Mucosa of stomach (tissue), 1 donor: ENCODE data around the gene NRK.
"Not testable (repeated sequence)": the region's sequence is repeated elsewhere in the genome, so short reads cannot be mapped to it uniquely, and the experiment has no call there.

Experiments used
- H3K27me3 ChIP-seq: one replicate; pipeline ENCODE4 v1.7.0; 2013; ENCODE audit warnings: mild to moderate bottlenecking, low read length; ENCODE audit not compliant: control insufficient read depth, insufficient read depth
- H3K36me3 ChIP-seq: one replicate; pipeline ENCODE4 v1.7.0; 2013; ENCODE audit warnings: low read length; ENCODE audit not compliant: control insufficient read depth, insufficient read depth
- H3K4me1 ChIP-seq: one replicate; pipeline ENCODE4 v1.7.0; 2013; ENCODE audit warnings: mild to moderate bottlenecking, low read length; ENCODE audit not compliant: control insufficient read depth, insufficient read depth
- H3K4me3 ChIP-seq: one replicate; pipeline ENCODE4 v1.7.0; 2013; ENCODE audit warnings: low read length
- H3K9ac ChIP-seq: one replicate; pipeline ENCODE4 v1.7.0; 2013; ENCODE audit warnings: mild to moderate bottlenecking, low read length, moderate library complexity
- H3K9me3 ChIP-seq: one replicate; pipeline ENCODE4 v1.7.0; 2013; ENCODE audit warnings: mild to moderate bottlenecking, low read length, moderate library complexity; ENCODE audit not compliant: control insufficient read depth
- donor health status: Pancreatic carcinoma.

The NRK gene

GRCh38 chrX:105822138-105823091, at the start of gene NRK:
NRK (plus strand) TSS chrX:105822539; CDS start chrX:105822846, 307 bp downstream.
- H3K36me3 ChIP-seq = no peaks in the 10 kb centered on the region
- H3K4me3 ChIP-seq = no peak within 1 kb of the TSS
- H3K9me3 ChIP-seq = no peaks in the 10 kb centered on the region
- H3K4me1 ChIP-seq = no peaks in the 10 kb centered on the region
- no peak within 1 kb of the TSS for H3K9ac ChIP-seq
- peaks cover 3% of the 10 kb centered on the region for H3K27me3 ChIP-seq

- Histone ChIP-seq H3K4me3 (no peak overlapping the region), H3K9ac (no peak overlapping the region), H3K27me3 (no peaks in the 10 kb centered on the region), H3K36me3 (no peaks in the 10 kb centered on the region), H3K4me1 (no peaks in the 10 kb centered on the region), H3K9me3 (no peaks in the 10 kb centered on the region)
Observed at GRCh38 chrX:105773801-105774200, 48.5 kb upstream of the NRK start.

- H3K9ac ChIP-seq = no peak overlapping the region
- no peaks in the 10 kb centered on the region for H3K4me1 ChIP-seq
- H3K36me3 ChIP-seq = no peaks in the 10 kb centered on the region
- no peaks in the 10 kb centered on the region for H3K9me3 ChIP-seq
- H3K27me3 ChIP-seq = no peaks in the 10 kb centered on the region
- no peak overlapping the region for H3K4me3 ChIP-seq
Observed at GRCh38 chrX:105775679-105776078, 46.7 kb upstream of the NRK start.

- no peaks in the 10 kb centered on the region for H3K9me3 ChIP-seq
- no peak overlapping the region for H3K9ac ChIP-seq
- H3K4me3 ChIP-seq = no peak overlapping the region
- H3K27me3 ChIP-seq = no peaks in the 10 kb centered on the region
- no peaks in the 10 kb centered on the region for H3K36me3 ChIP-seq
- H3K4me1 ChIP-seq = no peaks in the 10 kb centered on the region
Observed at GRCh38 chrX:105781804-105782203, 40.5 kb upstream of the NRK start.

GRCh38 chrX:105796877-105797276, 25.5 kb upstream of the NRK start:
- H3K27me3 ChIP-seq, H3K9ac ChIP-seq, H3K36me3 ChIP-seq, H3K4me1 ChIP-seq, H3K4me3 ChIP-seq, H3K9me3 ChIP-seq: not testable (repeated sequence)

- Histone ChIP-seq H3K9ac (no peak overlapping the region), H3K36me3 (no peaks in the 10 kb centered on the region), H3K4me3 (no peak overlapping the region), H3K4me1 (no peaks in the 10 kb centered on the region), H3K9me3 (no peaks in the 10 kb centered on the region), H3K27me3 (no peaks in the 10 kb centered on the region)
Observed at GRCh38 chrX:105803891-105804290, 18.4 kb upstream of the NRK start.

- H3K4me3 ChIP-seq, H3K9ac ChIP-seq, H3K9me3 ChIP-seq, H3K4me1 ChIP-seq, H3K27me3 ChIP-seq, H3K36me3 ChIP-seq: not testable (repeated sequence)
Observed at GRCh38 chrX:105805655-105806054, 16.7 kb upstream of the NRK start.

- no peaks in the 10 kb centered on the region for H3K9me3 ChIP-seq
- H3K4me3 ChIP-seq = no peak overlapping the region
- H3K27me3 ChIP-seq = no peaks in the 10 kb centered on the region
- H3K9ac ChIP-seq = no peak overlapping the region
- no peaks in the 10 kb centered on the region for H3K36me3 ChIP-seq
- no peaks in the 10 kb centered on the region for H3K4me1 ChIP-seq
Observed at GRCh38 chrX:105816517-105816916, 5.8 kb upstream of the NRK start.

GRCh38 chrX:105820247-105820646, 2.1 kb upstream of the NRK start:
- Histone ChIP-seq H3K4me3 (no peak overlapping the region), H3K4me1 (no peaks in the 10 kb centered on the region), H3K9me3 (no peaks in the 10 kb centered on the region), H3K27me3 (peaks cover 3% of the 10 kb centered on the region), H3K9ac (no peak overlapping the region), H3K36me3 (no peaks in the 10 kb centered on the region)

- Histone ChIP-seq H3K36me3 (no peaks in the 10 kb centered on the region), H3K9me3 (no peaks in the 10 kb centered on the region), H3K9ac (no peak overlapping the region), H3K4me1 (no peaks in the 10 kb centered on the region), H3K27me3 (peaks cover 3% of the 10 kb centered on the region), H3K4me3 (no peak overlapping the region)
Observed at GRCh38 chrX:105821471-105822121, 743 bp upstream of the NRK start.

- no peaks in the 10 kb centered on the region for H3K4me1 ChIP-seq
- H3K27me3 ChIP-seq = peaks cover 3% of the 10 kb centered on the region
- H3K4me3 ChIP-seq = no peak overlapping the region
- no peaks in the 10 kb centered on the region for H3K36me3 ChIP-seq
- no peak overlapping the region for H3K9ac ChIP-seq
- no peaks in the 10 kb centered on the region for H3K9me3 ChIP-seq
Observed at GRCh38 chrX:105823092-105823455, 735 bp downstream of the NRK start.

GRCh38 chrX:105829011-105829410, 6.7 kb downstream of the NRK start:
- no peaks in the 10 kb centered on the region for H3K9me3 ChIP-seq
- no peaks in the 10 kb centered on the region for H3K4me1 ChIP-seq
- no peaks in the 10 kb centered on the region for H3K27me3 ChIP-seq
- no peaks in the 10 kb centered on the region for H3K36me3 ChIP-seq
- no peak overlapping the region for H3K4me3 ChIP-seq
- no peak overlapping the region for H3K9ac ChIP-seq
